Pulmonary artery endothelial cell (primary cell): Measurements from ENCODE around the gene HEPHL1. TPM values are rescaled to one million over a fixed set of nuclear protein-coding genes. Genes with fewer than 3 reads are reported as not detected.
"Not testable (repeated sequence)": the region's sequence is repeated elsewhere in the genome, so short reads cannot be mapped to it uniquely, and the experiment has no call there.

ENCODE experiments used
- DNase-seq: peaks from one replicate; pipeline ENCODE4 v3.0.0-alpha.2; 2011; ENCODE audit warnings: low read depth, low spot score
- total RNA-seq: library from RNA; depleted of rRNA; stranded (reverse); fragments of >200 nt; gene quantifications from 2 replicates; pipeline ENCODE4 v1.2.3, GENCODE V29; 2014

HEPHL1 gene
- total RNA-seq, 1 donor from 2014 or later = not detected

DNA sequence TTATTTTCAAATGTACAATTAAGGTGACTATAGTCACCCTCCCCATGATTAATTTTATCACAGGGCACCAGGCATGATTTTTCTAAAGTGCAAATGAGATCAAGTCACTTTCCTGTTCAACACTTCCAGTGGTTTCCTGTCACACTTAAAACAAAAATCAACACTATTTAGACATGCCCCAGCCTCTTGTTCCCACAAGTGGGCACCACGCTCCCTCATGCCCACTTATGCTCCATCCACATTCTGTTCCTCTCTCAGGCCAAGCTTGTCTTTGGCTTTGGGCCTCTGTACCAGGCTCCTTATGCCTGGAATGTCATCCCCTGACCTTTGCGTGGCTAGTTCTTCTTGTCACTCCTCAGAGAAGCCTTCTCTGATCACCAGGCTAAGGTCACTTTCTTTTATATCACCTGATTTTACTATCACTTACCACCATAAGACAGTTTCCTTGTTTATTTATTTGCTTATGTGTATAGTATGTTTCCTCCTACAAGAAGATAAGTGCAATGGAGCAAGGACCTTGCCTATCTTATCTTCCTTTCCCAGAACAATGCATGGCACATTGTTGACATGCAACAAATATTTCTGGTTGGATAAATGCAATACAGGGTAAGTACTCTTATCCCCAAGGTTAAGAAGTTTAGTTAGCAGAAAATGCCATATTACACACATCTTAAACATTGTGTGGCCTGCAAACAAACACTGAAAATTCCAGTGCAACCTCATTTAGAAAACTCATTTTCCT is 56.6 kb downstream of the HEPHL1 start:
- DNase-seq = no peak

DNA sequence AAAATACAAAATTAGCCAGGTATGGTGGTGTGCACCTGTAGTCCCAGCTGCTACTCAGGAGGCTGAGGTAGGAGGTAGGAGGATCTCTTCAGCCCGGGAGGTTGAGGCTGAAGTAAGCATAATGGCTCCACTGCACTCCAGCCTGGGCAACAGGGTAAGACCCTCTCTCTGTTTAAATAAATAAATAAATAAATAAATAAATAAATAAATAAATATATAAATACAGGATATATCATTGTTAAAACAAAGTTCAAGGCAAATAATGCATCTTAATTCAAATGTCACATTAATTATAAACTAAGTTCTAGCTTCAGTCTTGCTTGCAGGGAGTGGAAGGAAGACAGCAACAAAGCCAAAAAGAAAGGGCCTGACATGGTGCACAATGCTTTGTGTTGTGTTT is 63.0 kb downstream of the HEPHL1 start:
- DNase-seq = no peak

DNA sequence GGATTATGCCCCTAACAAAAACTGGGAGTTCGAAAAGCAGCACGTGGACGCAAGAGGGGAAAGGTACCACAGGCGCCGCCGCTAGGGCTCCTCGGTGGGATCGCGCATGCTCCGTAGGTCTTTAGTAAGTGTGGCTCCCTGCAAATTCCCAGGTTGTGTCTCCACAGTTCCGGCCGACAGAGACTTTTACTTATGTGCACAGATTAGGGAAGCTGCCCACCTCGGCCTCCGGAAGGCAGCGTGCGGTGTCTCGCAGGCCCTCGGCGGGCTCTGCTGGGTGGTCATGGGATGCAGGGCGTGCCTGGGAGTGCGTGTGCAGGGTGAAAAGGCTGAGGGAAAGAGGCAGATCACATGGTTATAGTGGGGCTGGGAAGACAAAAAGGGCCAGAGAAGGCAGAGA is 67.8 kb downstream of the HEPHL1 start:
- DNase-seq = no peak

DNA sequence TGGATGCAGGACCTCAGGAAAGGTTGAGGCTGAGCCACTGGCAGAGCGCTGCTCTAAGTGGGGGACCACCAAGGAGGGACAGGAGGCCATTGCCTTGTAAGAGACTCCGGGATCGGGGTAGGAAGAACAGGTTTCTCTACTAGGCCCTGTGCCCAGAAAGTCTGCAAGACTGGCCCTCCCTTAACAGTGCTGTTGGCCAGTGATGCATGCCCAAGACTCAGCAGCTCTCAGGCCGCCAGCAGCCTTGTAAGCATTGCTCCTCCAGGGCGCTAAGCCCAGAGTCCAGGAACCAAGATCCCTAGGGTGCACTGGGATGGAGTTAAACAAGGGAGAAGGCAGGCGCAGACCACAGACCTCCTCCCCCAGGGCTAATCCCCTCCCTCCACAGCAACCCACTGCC is 68.2 kb downstream of the HEPHL1 start:
- DNase-seq = no peak

DNA sequence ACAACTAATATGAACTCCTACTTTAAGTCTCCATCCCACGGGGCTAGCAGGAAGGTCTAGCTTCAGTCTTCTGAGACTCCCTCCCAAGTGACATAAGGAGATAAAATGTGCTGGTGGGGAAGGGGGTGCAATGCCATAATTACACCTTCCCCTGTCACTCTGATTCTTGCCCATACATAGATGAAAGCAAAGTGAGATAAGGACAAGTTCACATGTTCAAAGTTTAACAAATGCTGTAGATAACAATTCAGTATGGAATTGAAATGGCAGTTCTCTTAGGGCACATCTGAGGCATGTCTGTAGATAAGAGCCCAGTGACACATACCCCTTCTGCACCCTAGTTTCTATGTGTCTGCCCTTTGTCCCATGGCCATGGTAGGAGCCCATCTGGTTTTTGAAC is 69.2 kb downstream of the HEPHL1 start:
- no peak for DNase-seq

DNA sequence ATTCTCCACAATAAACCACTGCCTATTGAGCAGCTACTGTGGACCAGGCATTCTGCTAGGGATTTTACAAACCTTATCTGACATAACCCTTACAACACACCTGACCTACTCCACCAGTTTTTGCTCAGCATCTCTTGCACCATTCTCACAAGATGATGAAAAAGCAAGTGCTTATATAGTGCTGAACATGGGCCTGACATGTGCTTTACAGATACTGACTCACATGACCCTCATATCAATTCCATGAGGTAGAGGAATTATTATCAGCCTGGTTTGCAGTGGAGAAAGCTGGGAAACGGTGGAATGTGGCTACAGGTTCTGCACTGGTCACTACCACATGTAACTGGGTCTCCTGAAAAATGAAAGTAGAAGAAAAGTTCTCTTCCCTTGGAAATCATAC is 69.9 kb downstream of the HEPHL1 start:
- no peak for DNase-seq

DNA sequence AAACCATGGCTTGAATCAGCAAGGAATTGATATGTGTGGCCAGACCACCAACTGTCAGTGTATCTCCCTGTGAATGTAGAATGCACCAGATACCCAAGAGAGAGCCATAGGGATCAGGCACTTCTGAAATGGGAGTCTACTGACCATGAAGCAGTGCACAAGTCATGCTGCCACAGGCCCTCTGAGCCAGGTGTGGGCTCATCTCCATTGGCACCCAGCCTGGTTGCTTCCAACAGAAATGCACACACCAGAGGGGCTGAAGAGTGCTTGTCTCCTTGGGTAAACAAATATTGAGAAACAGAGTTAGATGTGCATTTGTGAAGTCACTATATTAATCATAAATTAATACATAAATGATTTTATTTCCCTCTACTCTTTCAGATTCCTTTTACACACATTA is 79.1 kb downstream of the HEPHL1 start:
- DNase-seq = no peak

DNA sequence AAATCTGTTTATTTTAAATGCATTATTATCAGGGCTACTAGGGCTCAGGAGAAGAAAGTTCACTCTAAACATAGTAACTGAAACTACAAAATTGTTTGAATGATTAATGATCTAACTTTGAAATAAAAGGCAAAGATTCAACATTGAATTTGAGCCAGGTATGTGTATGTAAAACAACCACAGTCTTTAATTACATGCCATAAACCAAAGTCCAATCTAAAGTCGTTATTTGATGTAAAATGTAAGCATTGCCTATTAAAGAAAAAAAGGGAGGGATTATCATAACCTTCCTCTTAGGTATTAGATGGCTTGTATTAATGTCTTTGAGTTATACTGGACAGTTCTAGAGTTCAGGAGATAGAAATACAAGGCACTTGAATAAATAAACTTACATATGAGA is 82.3 kb downstream of the HEPHL1 start:
- DNase-seq = no peak

DNA sequence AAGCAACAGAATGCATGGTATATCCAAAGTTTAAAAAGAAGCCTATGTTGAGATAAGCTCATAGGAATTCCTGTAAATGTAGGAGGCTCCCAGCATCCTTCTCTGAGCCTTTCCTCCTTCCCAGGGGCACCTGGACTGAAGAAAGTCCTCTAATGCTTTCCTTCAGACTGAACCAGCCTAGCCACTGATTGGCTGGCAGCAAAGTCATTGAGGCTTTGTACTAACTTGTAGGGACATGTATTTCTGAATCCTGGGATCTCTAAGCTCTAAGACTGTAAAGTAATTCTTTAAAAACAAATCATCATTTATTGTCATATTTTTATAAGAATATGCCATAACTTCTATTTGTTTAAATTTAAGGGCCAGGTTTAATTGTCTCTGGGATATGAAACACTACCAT is 83.6 kb downstream of the HEPHL1 start:
- no peak for DNase-seq

DNA sequence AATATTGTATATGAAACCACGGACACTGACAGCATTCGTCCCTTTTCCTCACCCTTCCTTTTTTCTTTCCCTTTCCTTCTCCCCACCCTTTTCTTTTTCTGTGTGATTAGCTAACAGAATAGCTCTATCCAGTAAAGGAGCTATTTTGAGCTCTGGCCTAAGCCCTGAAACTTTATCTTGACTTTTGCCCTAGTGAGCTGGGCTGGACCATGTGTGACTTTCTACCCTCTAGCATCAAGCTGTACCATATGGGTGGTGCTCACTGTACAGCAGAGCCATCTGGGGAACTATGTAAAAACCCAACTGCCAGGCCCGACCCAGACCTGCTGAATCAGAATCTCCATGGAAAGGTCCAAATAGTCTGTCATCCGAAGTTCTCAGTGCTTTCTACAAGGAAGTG is 85.6 kb downstream of the HEPHL1 start:
- no peak for DNase-seq

DNA sequence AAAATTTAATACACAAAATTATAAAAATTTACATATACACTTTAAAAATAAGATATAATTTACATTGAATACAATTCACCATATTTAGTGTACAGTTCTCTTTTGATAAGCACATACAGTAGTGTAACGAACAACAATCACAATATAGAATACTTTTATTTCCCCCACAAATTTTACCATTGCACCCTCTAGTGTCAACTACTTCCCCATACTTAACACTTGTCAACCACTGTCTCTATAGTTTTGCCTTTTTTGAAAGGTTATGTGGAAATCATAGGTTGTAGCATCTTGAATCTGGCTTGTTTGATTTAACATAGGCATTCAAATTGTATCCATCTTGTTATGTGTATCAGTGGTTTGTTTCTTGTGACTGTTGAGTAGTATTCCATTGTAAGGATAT is 86.2 kb downstream of the HEPHL1 start:
- DNase-seq = no peak

DNA sequence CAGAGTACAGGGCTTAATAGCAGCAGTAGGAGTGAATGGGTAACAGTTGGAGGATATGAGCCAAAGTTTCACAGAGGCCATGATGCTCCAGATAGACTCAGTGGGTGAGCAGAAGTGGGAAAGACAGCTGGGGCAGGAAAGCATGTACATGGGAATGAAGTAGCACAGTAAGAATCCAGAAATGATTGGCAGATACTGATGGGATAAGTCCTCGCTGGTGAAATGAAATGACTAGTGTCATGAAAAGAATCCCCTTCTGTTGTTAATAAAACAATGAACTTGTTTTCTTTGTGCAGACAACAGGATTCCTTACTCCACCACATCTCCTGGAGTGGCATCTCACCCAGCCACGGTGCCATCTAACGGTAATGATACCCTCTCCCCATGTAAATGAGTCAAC is 90.1 kb downstream of the HEPHL1 start:
- no peak for DNase-seq

DNA sequence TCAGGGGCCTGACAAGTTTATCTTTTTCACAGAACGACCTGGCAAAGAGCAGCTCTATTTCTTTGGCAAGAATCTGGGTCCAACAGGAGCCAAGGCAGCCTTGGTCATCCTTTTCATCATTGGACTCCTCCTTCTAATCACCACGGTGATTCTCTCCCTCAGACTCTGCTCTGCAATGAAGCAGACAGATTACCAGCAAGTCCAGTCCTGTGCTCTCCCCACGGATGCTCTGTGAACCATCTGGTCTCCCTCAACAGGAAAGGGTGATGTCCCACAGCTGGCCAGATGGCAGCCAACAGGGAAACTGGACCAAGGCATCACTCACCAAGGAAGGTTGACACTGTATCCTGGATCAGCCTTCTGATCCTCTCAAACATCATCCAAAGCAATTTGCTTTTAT is 90.5 kb downstream of the HEPHL1 start:
- DNase-seq = no peak

DNA sequence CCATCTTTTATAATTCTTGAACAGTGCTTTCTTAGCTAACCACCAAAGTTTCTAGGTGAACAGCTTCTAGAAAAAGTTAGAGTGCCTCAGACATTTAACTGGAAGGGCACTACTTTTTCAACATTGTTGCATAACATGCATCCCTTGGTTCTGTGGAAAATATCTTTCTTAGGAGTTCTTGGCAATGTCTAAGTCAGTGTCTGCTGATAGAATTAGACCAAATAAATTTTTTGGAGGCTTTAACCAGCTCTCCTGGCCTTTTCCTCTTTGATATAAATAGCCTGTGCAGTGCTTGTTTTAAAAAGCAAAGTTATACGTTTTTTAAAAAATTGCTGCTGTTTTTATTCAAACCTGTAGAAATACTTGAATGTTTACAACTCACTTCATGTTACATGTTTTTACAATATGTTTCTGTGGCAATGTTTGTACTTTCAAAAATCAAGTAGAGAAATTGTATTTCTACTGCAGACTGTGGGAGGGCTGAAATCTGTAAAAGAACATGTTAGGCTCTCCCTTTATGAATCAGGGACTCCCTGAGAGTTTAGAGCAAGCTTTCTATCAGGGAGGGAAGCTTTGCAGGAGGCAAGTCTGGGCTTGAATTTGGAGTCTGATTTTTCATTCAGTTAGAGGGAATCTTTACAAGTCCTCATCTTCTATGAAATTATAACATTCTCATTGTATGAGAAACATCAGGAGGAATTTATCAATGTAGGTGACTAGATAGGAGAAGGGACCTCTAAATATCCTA is 91.2 kb downstream of the HEPHL1 start:
- no peak for DNase-seq

DNA sequence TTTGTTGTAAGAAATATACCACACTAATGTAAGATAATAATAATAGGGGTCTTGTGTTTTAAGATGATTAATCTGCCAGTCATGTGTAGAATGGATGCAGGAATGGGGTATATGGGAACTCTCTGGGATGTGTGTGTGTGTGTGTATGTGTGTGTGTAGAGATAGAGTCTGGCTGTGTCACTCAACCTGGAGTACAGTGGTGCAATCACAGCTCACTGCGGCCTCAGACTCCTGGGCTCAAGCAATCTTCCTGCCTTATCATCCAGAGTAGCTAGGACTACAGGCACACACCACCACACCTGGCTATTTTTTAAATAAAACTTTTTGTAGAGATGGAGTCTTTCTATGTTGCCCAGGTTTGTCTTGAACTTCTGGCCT is 96.0 kb downstream of the HEPHL1 start:
- DNase-seq = no peak

DNA sequence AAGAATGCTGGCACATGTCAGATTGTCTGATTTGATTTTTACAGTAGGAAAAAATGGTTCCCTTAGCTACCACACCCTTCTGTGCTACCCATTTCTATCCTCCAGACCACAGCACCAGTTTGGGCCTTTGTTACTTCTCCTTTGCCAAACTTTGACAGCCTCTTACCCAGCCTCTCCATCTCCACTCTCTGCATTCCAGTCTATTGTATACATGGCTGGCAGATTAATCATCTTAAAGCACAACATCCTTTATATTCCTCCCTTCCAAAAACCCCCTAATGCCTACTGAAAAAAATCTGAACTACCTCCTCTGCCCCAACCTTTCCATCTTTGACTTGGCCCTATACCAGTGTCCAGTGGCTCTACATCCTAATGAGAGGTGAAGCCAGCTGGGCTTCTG is 96.7 kb downstream of the HEPHL1 start:
- DNase-seq = no peak

DNA sequence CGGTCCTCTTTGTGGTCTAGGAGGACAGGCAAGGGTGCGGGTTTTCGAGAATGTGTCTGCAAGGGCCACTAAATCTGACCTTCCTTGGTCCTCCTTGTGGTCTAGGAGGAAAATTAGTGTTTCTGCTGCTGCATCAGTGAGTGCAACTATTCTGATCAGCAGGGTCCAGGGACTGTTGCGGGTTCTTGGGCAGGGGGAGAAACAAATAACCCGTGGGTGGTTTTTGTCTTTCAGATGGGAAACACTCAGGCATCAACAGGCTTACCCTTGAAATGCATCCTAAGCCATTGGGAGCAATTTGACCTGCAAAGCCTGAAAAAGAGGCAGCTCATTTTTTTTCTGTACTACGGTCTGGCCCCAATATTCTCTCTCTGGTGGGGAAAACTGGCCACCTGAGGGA is 98.5 kb downstream of the HEPHL1 start:
- DNase-seq = not testable (repeated sequence)

DNA sequence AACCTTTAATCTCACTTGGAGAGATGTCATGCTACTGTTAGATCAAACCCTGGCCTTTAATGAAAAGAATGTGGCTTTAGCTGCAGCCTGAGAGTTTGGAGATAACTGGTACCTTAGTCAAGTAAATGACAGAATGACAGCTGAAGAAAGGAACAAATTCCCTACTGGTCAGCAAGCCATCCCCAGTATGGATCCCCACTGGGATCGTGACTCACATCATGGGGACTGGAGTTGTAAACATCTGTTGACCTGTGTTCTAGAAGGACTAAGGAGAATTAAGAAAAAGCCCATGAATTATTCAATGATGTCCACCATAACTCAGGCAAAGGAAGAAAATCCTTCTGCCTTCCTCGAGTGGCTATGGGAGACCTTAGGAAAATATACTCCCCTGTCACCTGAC is 99.4 kb downstream of the HEPHL1 start:
- DNase-seq = not testable (repeated sequence)

DNA sequence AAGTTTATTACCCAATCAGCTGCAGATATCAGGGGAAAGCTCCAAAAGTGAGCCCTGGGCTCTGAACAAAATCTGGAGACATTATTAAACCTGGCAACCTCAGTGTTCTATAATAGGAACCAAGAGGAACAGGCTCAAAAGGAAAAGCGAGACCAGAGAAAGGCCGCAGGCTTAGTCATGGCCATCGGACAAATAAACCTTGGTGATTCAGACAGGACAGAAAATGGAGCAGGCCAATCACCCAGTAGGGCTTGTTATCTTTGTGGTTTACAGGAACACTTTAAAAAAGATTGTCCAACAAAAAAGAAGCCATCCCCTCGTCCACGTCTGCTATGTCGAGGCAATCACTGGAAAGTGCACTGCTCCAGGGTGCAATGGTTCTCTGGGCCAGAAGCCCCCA is 99.8 kb downstream of the HEPHL1 start:
- DNase-seq = no peak

DNA sequence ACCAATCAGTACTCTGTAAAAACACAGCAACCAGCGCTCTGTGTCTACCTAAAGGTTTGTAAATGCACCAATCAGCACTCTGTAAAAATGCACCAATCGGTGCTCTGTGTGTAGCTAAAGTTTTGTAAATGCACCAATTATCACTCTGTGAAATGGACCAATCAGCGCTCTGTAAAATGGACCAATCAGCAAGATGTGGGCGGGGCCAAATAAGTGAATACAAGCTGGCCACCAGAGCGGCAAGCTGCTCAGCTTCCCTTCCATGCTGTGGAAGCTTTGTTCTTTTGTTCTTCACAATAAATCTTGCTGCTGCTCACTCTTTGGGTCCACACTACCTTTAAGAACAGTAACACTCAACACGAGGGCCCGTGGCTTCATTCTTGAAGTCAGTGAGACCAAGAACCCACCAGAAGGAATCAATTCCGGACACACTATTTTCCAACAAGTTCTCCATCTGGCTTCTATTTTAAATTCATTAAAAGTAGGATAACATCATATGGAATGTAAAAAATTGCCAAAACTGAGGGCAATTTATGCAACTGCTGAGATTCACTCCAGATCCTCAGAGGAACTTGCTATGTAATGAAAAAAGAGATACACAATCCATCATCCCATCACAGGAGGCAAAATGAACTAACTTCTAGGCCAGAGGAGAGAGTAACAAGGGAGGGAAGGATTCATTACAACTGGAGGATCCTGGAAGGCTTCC is 104.4 kb downstream of the HEPHL1 start:
- no peak for DNase-seq

DNA sequence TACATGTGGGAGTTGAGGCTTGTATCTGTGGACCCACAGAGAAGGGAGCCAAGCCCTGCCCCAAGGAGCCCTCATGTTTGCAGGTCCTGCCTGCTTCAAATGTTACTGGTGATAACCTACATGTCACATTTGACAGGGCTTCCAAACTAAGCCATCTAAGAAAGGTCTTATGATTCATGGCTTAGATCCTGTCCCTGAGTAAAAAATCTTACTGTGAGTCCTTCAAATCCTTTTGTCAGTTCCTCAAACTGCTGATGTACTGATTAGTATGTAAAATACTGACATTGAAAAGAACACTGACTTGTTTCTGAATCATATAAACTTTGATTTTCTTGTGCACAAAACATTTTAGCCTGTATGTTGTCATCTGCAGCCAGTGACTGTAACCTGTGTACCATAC is 106.5 kb downstream of the HEPHL1 start:
- DNase-seq = no peak

DNA sequence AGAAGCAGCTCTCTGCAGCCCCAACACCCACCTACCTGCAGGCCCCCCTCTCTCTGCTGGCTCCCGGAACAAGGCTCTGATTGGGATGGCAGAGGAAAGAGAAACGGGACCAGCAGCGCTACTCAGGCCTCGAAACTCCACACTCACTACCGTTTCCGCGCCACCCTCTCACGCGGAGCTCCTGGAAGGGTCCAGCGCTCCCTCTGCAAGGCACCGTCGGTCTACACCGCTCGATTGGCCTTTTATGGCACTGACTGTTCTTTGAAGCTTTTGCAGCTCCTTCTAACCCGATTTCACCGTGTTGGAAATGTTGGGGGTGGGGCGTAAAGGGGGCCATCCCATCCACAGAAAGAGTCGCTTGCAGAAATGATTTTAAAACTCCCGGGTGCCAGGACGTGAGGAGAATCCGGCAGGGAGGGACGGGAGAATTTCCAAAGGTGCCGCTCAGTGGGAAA is 107.2 kb downstream of the HEPHL1 start:
- DNase-seq = no peak
